Gastrocnemius medialis (tissue), 4 donors: ENCODE data around the gene SS18. TPM values are rescaled to one million over a fixed set of nuclear protein-coding genes. Genes with fewer than 3 reads are reported as not detected.

Source experiments
- ATAC-seq, 2 donors: fragments of 150-250 bp; one replicate each; pipeline ENCODE4 v1.9.1; 2016
- DNase-seq, 2 donors: peaks; one replicate each; pipeline ENCODE4 v3.0.0-alpha.2; 2019
- H3K27ac ChIP-seq, 4 donors: fragments of 200-600 bp; sonication (generic); 1 replicate in 1 of 4; 2 replicates in 3 of 4; pipeline ENCODE4 v1.5.1; 2016 to 2018; ENCODE audit warnings: mild to moderate bottlenecking in 2 of 4, moderate library complexity in 1 of 4
- H3K27me3 ChIP-seq, 3 donors: fragments of 200-600 bp; sonication (generic) in 2 of 3; 1 replicate in 1 of 3; 2 replicates in 2 of 3; pipeline versions ENCODE4 v1.5.1 to v1.6.0; 2016 to 2019; ENCODE audit warnings: mild to moderate bottlenecking in 1 of 3, moderate library complexity in 1 of 3
- H3K36me3 ChIP-seq, 2 donors: fragments of 200-600 bp; sonication (generic) in 1 of 2; one replicate each; pipeline ENCODE4 v1.5.1; 2017 to 2018
- H3K4me1 ChIP-seq, 2 donors: fragments of 200-600 bp; sonication (generic) in 1 of 2; one replicate each; pipeline ENCODE4 v1.5.1; 2016 to 2017; ENCODE audit warnings: mild to moderate bottlenecking in 2 of 2
- H3K4me3 ChIP-seq, 4 donors: fragments of 200-600 bp; sonication (generic) in 3 of 4; 1 replicate in 1 of 4; 2 replicates in 3 of 4; pipeline ENCODE4 v1.5.1; 2016 to 2019; ENCODE audit warnings: mild to moderate bottlenecking in 2 of 4
- H3K9me3 ChIP-seq, 3 donors: fragments of 200-600 bp; sonication (generic) in 2 of 3; 1 replicate in 1 of 3; 2 replicates in 2 of 3; pipeline ENCODE4 v1.5.1; 2016 to 2019
- POLR2A ChIP-seq, 2 donors: fragments of 450-650 bp; IDR thresholded peaks; one replicate each; pipeline ENCODE4 v1.6.1; 2017; ENCODE audit warnings: antibody characterized with exemption in 2 of 2, mild to moderate bottlenecking in 2 of 2, moderate library complexity in 2 of 2
- in situ Hi-C, 4 donors: fragments of 200-750 bp; cut with MboI; loops; one replicate each; pipeline versions ENCODE4 v1.15.0 to v1.8.0; 2017; ENCODE audit warnings: low sequenced_read_pairs in 4 of 4
- intact Hi-C: fragments of 100-400 bp; cut with DNase I; formaldehyde crosslinking; loops from one replicate; pipeline ENCODE4 v1.15.1; 2023; ENCODE audit warnings: low total_unique reads
- total RNA-seq, 4 donors: library from RNA; depleted of rRNA; stranded (reverse); fragments of >200 nt; gene quantifications; one replicate each; pipeline versions ENCODE4 v1.1.0 to v1.2.3, GENCODE V29; 2016
- TF ChIP-seq, protein P1 (sequence below), 5 experiments: fragments of 450-650 bp in 3 of 5; fragments of 200-600 bp in 2 of 5; sonication (generic) in 2 of 5; IDR thresholded peaks in 4 of 5; conservative IDR thresholded peaks in 1 of 5; 1 replicate in 4 of 5; 2 replicates in 1 of 5; pipeline ENCODE4 v1.5.1; 2016 to 2019; ENCODE audit warnings: antibody characterized with exemption in 5 of 5, mild to moderate bottlenecking in 3 of 5, moderate library complexity in 3 of 5

SS18 gene
- total RNA-seq, 4 donors from 2014 or later = 17.3 to 25.7 (median 21.6) TPM

DNA sequence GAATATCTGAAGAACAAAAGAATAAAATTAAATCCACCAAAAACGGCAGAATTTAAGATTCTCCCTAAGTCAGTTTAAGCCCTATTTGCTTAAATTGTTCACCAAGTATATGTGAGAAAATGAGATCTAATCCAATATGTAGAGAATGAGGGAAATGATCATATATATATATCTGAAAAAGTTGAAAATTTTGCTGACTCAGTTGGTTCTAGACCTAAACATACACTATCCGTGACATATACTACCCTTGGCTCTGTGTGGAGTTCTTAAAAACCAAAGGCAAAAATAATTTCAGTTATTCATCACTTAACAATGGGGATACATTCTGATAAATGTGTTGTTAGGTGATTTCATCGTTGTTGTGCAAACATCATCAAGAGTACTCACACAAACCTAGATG, 7.3 kb downstream of the SS18 start:
- DNase-seq = no peak
- in situ Hi-C loops (no loop called here), intact Hi-C loops (no loop called here)
- Histone ChIP-seq H3K27me3 (no peaks in the 10 kb centered on the region), H3K36me3 (peaks cover 0 to 49% of the 10 kb centered on the region in 2 donors), H3K4me3 (no peak overlapping the region), H3K4me1 (peaks cover 2 to 7% of the 10 kb centered on the region in 2 donors), H3K9me3 (no peaks in the 10 kb centered on the region), H3K27ac (no peak overlapping the region)
- no peak for ATAC-seq
- TF ChIP-seq, protein P1, sequence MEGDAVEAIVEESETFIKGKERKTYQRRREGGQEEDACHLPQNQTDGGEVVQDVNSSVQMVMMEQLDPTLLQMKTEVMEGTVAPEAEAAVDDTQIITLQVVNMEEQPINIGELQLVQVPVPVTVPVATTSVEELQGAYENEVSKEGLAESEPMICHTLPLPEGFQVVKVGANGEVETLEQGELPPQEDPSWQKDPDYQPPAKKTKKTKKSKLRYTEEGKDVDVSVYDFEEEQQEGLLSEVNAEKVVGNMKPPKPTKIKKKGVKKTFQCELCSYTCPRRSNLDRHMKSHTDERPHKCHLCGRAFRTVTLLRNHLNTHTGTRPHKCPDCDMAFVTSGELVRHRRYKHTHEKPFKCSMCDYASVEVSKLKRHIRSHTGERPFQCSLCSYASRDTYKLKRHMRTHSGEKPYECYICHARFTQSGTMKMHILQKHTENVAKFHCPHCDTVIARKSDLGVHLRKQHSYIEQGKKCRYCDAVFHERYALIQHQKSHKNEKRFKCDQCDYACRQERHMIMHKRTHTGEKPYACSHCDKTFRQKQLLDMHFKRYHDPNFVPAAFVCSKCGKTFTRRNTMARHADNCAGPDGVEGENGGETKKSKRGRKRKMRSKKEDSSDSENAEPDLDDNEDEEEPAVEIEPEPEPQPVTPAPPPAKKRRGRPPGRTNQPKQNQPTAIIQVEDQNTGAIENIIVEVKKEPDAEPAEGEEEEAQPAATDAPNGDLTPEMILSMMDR (IDR thresholded peaks at IDR 0.05 in 4 of 5, conservative IDR thresholded peaks at IDR 0.05 in 1 of 5) = no peak
- TF ChIP-seq POLR2A (IDR thresholded peaks at IDR 0.05) = no peak

DNA sequence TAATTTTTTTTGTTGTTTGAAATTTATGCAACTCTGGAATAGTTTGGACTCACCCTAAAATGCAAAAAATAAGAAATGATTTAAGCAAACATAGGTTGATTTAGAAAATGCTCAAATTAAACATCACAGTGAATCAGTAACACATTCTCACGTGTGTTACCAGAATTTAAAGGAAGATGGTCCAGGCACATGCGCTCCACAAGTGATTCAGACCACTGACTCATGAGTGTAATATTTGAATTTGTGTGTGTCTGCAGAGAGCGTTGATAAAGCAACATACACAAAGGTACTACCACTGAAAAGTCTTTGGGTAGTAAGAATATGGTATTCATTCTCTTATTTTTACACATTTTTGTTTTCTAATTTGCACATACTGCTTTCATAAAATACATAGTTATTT, 7.9 kb downstream of the SS18 start:
- no peak for ATAC-seq
- in situ Hi-C loops (no loop called here), intact Hi-C loops (no loop called here)
- Histone ChIP-seq H3K27me3 (no peaks in the 10 kb centered on the region), H3K36me3 (peaks cover 0 to 55% of the 10 kb centered on the region in 2 donors), H3K4me3 (no peak overlapping the region), H3K27ac (no peak overlapping the region), H3K4me1 (peaks cover 0 to 2% of the 10 kb centered on the region in 2 donors), H3K9me3 (no peaks in the 10 kb centered on the region)
- no peak for DNase-seq
- TF ChIP-seq POLR2A (IDR thresholded peaks at IDR 0.05) = no peak
- TF ChIP-seq, protein P1 (IDR thresholded peaks at IDR 0.05 in 4 of 5, conservative IDR thresholded peaks at IDR 0.05 in 1 of 5) = no peak

DNA sequence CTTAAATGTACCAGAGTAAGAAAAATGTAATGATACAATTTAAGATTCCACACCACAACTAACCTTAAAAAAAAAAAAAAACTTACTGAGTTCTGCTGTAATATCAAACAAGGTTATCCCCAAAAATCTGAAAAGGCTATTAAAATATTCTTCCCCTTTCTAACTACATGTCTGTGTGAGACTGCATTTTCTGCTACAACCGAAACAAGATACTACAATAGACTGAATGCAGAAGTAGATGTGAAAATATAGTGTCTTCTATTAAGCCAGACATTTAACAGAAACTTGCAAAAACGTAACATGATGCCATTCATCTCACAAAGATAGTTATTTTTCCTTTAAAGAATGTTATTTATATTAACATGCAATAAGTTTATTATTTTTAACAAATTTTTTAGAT, 16.2 kb downstream of the SS18 start:
- no peak overlapping the region for H3K4me3 ChIP-seq
- H3K27ac ChIP-seq = no peak overlapping the region
- in situ Hi-C loops = no loop called here
- no peak for ATAC-seq
- H3K27me3 ChIP-seq = no peaks in the 10 kb centered on the region
- intact Hi-C loops = no loop called here
- DNase-seq = no peak
- H3K36me3 ChIP-seq = peaks cover 0 to 30% of the 10 kb centered on the region in 2 donors
- TF ChIP-seq, protein P1 (IDR thresholded peaks at IDR 0.05 in 4 of 5, conservative IDR thresholded peaks at IDR 0.05 in 1 of 5) = no peak
- no peak for TF ChIP-seq POLR2A (IDR thresholded peaks at IDR 0.05)
- no peaks in the 10 kb centered on the region for H3K4me1 ChIP-seq
- no peaks in the 10 kb centered on the region for H3K9me3 ChIP-seq

DNA sequence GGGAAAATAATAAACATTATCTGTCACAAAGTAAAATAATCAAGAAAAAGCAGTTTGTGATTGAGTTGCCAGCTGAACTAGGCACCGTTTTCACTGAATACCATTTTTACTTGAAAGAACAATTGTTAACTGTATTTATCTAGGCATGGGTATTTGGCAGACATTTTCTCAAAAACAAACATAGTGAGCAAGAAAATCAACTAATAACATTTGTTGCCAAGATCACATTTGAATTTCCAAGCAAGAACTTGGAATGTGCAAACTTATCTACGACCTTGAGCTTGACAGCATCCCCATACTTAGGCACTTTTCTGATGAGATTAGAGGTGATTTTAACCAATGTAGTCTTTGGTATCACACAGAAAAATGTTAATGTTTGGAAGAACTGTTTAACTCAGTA, 16.7 kb downstream of the SS18 start:
- Histone ChIP-seq H3K4me3 (no peak overlapping the region), H3K4me1 (no peaks in the 10 kb centered on the region), H3K27me3 (no peaks in the 10 kb centered on the region), H3K36me3 (peaks cover 0 to 30% of the 10 kb centered on the region in 2 donors), H3K9me3 (no peaks in the 10 kb centered on the region), H3K27ac (no peak overlapping the region)
- intact Hi-C loops = no loop called here
- DNase-seq (no peak), ATAC-seq (no peak)
- in situ Hi-C loops = no loop called here
- TF ChIP-seq POLR2A (IDR thresholded peaks at IDR 0.05) = no peak
- TF ChIP-seq, protein P1 (IDR thresholded peaks at IDR 0.05 in 4 of 5, conservative IDR thresholded peaks at IDR 0.05 in 1 of 5) = no peak

DNA sequence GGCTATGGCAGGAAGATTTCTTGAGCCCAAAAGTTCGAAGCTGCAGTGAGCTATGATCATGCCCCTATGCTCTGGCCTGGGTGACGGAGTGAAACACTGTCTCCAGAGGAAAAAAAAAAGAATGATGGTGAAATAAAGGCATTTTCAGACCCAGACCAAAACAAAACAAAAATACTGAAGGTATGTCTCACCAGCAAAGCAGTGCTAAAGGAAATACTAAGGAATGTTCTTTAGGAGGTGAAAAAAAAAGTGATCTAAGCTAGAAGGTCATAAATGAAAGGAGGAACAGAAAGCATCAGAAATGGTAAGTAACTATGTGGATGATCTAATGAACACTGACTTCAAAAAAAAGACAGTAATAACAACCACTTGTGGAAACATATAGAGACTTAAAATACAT, 18.7 kb downstream of the SS18 start:
- Histone ChIP-seq H3K27me3 (no peaks in the 10 kb centered on the region), H3K4me1 (no peaks in the 10 kb centered on the region), H3K9me3 (no peaks in the 10 kb centered on the region), H3K36me3 (peaks cover 0 to 42% of the 10 kb centered on the region in 2 donors), H3K27ac (no peak overlapping the region), H3K4me3 (no peak overlapping the region)
- no peak for TF ChIP-seq POLR2A (IDR thresholded peaks at IDR 0.05)
- TF ChIP-seq, protein P1 (IDR thresholded peaks at IDR 0.05 in 4 of 5, conservative IDR thresholded peaks at IDR 0.05 in 1 of 5) = no peak
- DNase-seq = no peak
- in situ Hi-C loops (no loop called here), intact Hi-C loops (no loop called here)
- no peak for ATAC-seq
